ENCODE measurements around the gene RBMS1. TPM values are rescaled to one million over a fixed set of nuclear protein-coding genes. Genes with fewer than 3 reads are reported as not detected.

The RBMS1 gene
- total RNA-seq, 1 experiment from 2014 or later, result 61.9 TPM

DNA sequence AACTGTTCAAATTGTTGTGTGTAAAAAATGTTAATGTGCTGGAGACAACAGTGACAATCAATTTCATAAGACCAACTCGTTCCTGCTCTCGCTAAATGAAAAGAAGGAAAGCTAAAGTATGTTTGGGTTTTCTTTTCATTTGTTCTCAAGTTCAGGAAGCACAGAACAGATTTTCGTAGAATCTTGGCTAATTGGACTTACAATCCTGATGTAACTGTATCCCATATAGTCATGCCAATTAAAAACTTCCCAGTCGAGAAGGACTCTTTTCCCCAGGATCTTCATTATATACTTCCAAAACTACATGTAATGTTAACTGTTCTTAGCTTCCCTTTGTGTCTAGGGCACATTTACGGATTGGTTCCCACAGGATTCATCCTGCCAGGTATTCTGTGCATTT is 158.2 kb downstream of the RBMS1 start:
- intact Hi-C loops (cut with micrococcal nuclease; ENCODE audit: unreplicated experiment), result no loop called here
- CTCF ChIA-PET, result no interaction called here
- Mint-ChIP-seq H3K4me3 (ENCODE audit: low read depth, unreplicated experiment) (no peak overlapping the region), H3K27ac (ENCODE audit: unreplicated experiment) (no peak overlapping the region), H3K9me3 (ENCODE audit: low read depth, unreplicated experiment) (no peaks in the 10 kb centered on the region), H3K36me3 (ENCODE audit: insufficient read depth, unreplicated experiment) (peaks cover 5% of the 10 kb centered on the region), H3K27me3 (ENCODE audit: unreplicated experiment) (no peaks in the 10 kb centered on the region), H3K4me1 (ENCODE audit: low read depth, unreplicated experiment) (peaks cover 18% of the 10 kb centered on the region)
- DNase-seq, result no peak
- TF ChIP-seq, protein P1, sequence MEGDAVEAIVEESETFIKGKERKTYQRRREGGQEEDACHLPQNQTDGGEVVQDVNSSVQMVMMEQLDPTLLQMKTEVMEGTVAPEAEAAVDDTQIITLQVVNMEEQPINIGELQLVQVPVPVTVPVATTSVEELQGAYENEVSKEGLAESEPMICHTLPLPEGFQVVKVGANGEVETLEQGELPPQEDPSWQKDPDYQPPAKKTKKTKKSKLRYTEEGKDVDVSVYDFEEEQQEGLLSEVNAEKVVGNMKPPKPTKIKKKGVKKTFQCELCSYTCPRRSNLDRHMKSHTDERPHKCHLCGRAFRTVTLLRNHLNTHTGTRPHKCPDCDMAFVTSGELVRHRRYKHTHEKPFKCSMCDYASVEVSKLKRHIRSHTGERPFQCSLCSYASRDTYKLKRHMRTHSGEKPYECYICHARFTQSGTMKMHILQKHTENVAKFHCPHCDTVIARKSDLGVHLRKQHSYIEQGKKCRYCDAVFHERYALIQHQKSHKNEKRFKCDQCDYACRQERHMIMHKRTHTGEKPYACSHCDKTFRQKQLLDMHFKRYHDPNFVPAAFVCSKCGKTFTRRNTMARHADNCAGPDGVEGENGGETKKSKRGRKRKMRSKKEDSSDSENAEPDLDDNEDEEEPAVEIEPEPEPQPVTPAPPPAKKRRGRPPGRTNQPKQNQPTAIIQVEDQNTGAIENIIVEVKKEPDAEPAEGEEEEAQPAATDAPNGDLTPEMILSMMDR (IDR thresholded peaks at IDR 0.05; ENCODE audit: unreplicated experiment), result no peak
- no TSS peak for BruUV-seq (replicated peaks)

DNA sequence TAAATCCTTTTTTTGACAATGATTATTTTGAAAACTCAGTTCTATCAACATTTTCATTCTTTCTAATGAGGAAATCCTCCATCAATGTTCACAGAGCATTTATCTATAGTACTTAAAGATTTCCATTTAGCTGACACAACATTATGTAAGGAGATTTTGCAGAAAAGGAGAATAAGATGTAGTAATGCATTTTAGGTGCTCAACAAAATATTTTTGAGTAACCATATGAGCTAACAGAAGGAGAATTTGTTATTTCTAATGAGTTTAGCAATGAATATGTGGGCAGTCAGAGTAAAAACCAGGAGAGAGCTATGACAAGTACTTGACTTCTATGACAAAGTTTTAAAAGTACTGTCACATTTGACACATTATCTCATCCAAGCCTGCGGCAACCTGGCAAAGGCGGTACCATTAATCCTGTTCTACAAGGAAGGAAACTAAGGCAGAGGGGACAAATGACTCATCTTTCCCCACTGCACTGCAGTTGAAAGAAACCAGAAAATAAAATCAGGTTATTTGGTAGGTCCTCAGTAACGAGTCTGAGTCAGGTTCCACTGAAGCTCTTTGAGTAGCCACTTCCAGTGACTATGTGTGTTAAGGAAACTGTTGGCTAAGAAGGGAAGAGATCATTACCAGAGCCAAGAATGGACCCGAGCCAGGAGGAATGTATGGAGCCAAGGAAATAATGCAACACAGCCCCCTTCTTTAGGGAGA is 159.4 kb downstream of the RBMS1 start:
- Mint-ChIP-seq H3K4me1 (ENCODE audit: low read depth, unreplicated experiment) (peaks cover 31% of the 10 kb centered on the region), H3K9me3 (ENCODE audit: low read depth, unreplicated experiment) (no peaks in the 10 kb centered on the region), H3K27ac (ENCODE audit: unreplicated experiment) (no peak overlapping the region), H3K36me3 (ENCODE audit: insufficient read depth, unreplicated experiment) (peaks cover 5% of the 10 kb centered on the region), H3K4me3 (ENCODE audit: low read depth, unreplicated experiment) (no peak overlapping the region), H3K27me3 (ENCODE audit: unreplicated experiment) (no peaks in the 10 kb centered on the region)
- CTCF ChIA-PET, result interaction anchor here (0.9 to 1.1 kb wide), 2 partner anchors 43 to 636 kb away, joined by 3 read pairs; no protein-coding TSS in a partner anchor
- BruUV-seq (replicated peaks), result no TSS peak
- DNase-seq, result no peak
- TF ChIP-seq, protein P1 (IDR thresholded peaks at IDR 0.05; ENCODE audit: unreplicated experiment), result no peak
- intact Hi-C loops (cut with micrococcal nuclease; ENCODE audit: unreplicated experiment), result no loop called here

DNA sequence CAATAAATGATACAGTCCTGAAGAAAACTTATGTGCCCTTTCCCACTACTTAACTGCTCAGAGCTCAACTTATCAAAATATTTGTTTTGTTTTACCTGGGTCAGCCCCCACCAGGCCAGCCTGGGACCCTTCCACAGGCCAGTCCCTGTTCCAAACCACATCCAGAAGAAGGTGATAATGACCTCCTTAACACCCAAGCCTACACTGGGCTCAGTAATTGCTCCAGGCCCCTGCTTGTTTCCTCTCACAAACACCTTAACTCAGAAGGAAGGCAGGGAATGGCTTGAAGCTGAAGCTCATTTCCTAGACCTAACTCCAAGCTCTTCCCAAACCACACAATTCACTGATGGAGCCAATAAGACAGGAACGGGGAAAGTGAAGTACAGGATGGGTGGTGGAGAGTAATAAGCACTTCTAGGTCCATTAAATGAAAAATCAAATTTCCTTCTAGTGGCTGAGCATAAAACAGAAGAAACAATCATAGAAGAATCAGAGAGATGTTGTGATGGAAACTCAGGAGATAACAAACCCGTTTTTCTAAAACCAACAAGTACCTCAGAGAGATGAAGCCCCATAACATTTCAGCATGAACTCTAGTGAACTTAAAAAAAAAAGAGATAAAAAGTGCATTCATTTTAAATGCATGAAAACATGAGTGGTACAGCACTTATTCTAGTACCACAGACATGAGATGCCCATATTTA is 160.1 kb downstream of the RBMS1 start:
- no peak overlapping the region for H3K4me3 Mint-ChIP-seq (ENCODE audit: low read depth, unreplicated experiment)

DNA sequence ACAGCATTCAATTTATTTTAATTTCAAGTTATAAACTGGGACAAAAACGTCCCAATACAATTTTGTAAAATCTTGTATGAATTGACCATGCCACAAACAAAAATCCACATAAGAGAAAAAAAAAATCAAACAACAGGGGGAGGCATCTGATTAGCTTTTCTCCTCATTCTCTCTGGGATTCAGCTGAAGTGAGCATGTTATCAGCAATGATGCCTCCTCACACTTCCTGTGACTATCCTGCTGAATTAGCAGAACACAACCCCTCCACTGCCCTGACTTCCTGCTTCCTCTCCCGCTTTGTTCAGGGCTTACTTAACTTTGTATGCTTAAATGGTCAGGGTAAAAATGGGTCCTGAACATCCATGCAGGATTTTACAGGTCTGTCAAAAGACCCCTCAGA is 161.3 kb downstream of the RBMS1 start:
- TF ChIP-seq, protein P1 (IDR thresholded peaks at IDR 0.05; ENCODE audit: unreplicated experiment), result no peak
- Mint-ChIP-seq H3K4me3 (ENCODE audit: low read depth, unreplicated experiment) (no peak overlapping the region), H3K27ac (ENCODE audit: unreplicated experiment) (no peak overlapping the region), H3K36me3 (ENCODE audit: insufficient read depth, unreplicated experiment) (peaks cover 5% of the 10 kb centered on the region), H3K4me1 (ENCODE audit: low read depth, unreplicated experiment) (peaks cover 33% of the 10 kb centered on the region), H3K27me3 (ENCODE audit: unreplicated experiment) (no peaks in the 10 kb centered on the region), H3K9me3 (ENCODE audit: low read depth, unreplicated experiment) (no peaks in the 10 kb centered on the region)
- DNase-seq, result no peak
- intact Hi-C loops (cut with micrococcal nuclease; ENCODE audit: unreplicated experiment), result no loop called here
- no TSS peak for BruUV-seq (replicated peaks)
- CTCF ChIA-PET, result no interaction called here

More for the DNA sequence above, 160.1 kb downstream of the RBMS1 start:
- Mint-ChIP-seq H3K4me1 (ENCODE audit: low read depth, unreplicated experiment) (peaks cover 33% of the 10 kb centered on the region), H3K36me3 (ENCODE audit: insufficient read depth, unreplicated experiment) (peaks cover 5% of the 10 kb centered on the region), H3K27me3 (ENCODE audit: unreplicated experiment) (no peaks in the 10 kb centered on the region), H3K9me3 (ENCODE audit: low read depth, unreplicated experiment) (no peaks in the 10 kb centered on the region), H3K27ac (ENCODE audit: unreplicated experiment) (no peak overlapping the region)
- intact Hi-C loops (cut with micrococcal nuclease; ENCODE audit: unreplicated experiment), result no loop called here
- TF ChIP-seq, protein P1 (IDR thresholded peaks at IDR 0.05; ENCODE audit: unreplicated experiment), result no peak
- no TSS peak for BruUV-seq (replicated peaks)
- CTCF ChIA-PET, result interaction anchor here (0.5 to 1.1 kb wide), 2 partner anchors 43 to 329 kb away, joined by 3 read pairs; no protein-coding TSS in a partner anchor
- no peak for DNase-seq

Measured in Calu3 (cell line).